K562 (cell line): ENCODE data around the gene NTSR1. TPM values are rescaled to one million over a fixed set of nuclear protein-coding genes. Genes with fewer than 3 reads are reported as not detected.

Source experiments
- BCLAF1 ChIP-seq, 2 experiments: fragments of 450-650 bp in 1 of 2; IDR thresholded peaks; 2 replicates each; pipeline ENCODE4 v1.6.1; 2011 to 2017; ENCODE audit warnings: low read depth in 2 of 2, antibody characterized with exemption in 1 of 2, borderline replicate concordance in 1 of 2, low read length in 1 of 2, mild to moderate bottlenecking in 1 of 2, mixed read lengths in 1 of 2; ENCODE audit not compliant: control insufficient read depth in 1 of 2
- CSDE1 ChIP-seq, 2 experiments: fragments of 450-650 bp; IDR thresholded peaks; 2 replicates each; pipeline ENCODE4 v1.6.1; 2016; ENCODE audit warnings: mild to moderate bottlenecking in 1 of 2
- EHMT2 ChIP-seq: fragments of 450-650 bp; IDR thresholded peaks from 2 replicates; pipeline ENCODE4 v1.6.1; 2018; ENCODE audit warnings: antibody characterized with exemption
- FUS ChIP-seq: fragments of 200-400 bp; formaldehyde crosslinking; optimal IDR thresholded peaks from 2 replicates; pipeline ENCODE3; 2017; ENCODE audit warnings: low read depth, low read length
- GABPA ChIP-seq: fragments of 200-800 bp; sonication (Bioruptor generic); conservative IDR thresholded peaks from 2 replicates; pipeline ENCODE4 v1.6.1; 2016; ENCODE audit warnings: low read depth, missing genetic modification characterization, missing compliant biosample characterization
- IRF2 ChIP-seq: sonication (generic); formaldehyde crosslinking; IDR thresholded peaks from 2 replicates; pipeline ENCODE4 v1.8.1; 2022; ENCODE audit warnings: mild to moderate bottlenecking, missing genetic modification reagents
- MCM3 ChIP-seq: fragments of 450-650 bp; IDR thresholded peaks from 2 replicates; pipeline ENCODE4 v1.6.1; 2016
- MXD1 ChIP-seq: fragments of 250-450 bp; sonication (Bioruptor Pico); IDR thresholded peaks from 2 replicates; pipeline ENCODE4 v1.8.0; 2021; ENCODE audit warnings: borderline replicate concordance, mild to moderate bottlenecking, moderate library complexity; ENCODE audit not compliant: poor library complexity, severe bottlenecking
- NFXL1 ChIP-seq: fragments of 450-650 bp; formaldehyde crosslinking; IDR thresholded peaks from 2 replicates; pipeline ENCODE4 v1.4.0; 2021; ENCODE audit warnings: mild to moderate bottlenecking
- PRMT5 ChIP-seq: sonication (generic); formaldehyde crosslinking; IDR thresholded peaks from 2 replicates; pipeline ENCODE4 v1.5.0; 2020; ENCODE audit warnings: missing genetic modification reagents
- PTRF ChIP-seq: fragments of 450-650 bp; IDR thresholded peaks from 2 replicates; pipeline ENCODE4 v1.6.1; 2016; ENCODE audit warnings: mild to moderate bottlenecking, missing genetic modification characterization, missing compliant biosample characterization
- REST ChIP-seq, 2 experiments: fragments of 450-650 bp; formaldehyde crosslinking in 1 of 2; IDR thresholded peaks; 2 replicates each; pipeline versions ENCODE4 v1.4.0 to v1.6.1; 2014 to 2020; ENCODE audit warnings: mild to moderate bottlenecking in 2 of 2, borderline replicate concordance in 1 of 2, low read depth in 1 of 2
- ZNF41 ChIP-seq: fragments of 250-450 bp; sonication (Bioruptor Pico); conservative IDR thresholded peaks from 2 replicates; pipeline ENCODE4 v1.4.0; 2020; ENCODE audit warnings: mild to moderate bottlenecking
- ZNF436 ChIP-seq: fragments of 250-450, 450-650 bp; sonication (Bioruptor Pico); formaldehyde crosslinking; IDR thresholded peaks from 2 replicates; pipeline ENCODE4 v1.7.0; 2020; ENCODE audit warnings: mild to moderate bottlenecking
- ZNF445 ChIP-seq: fragments of 250-450 bp; sonication (Bioruptor Pico); IDR thresholded peaks from 2 replicates; pipeline ENCODE4 v1.4.0; 2020; ENCODE audit warnings: low read depth, mild to moderate bottlenecking, moderate library complexity
- ZNF76 ChIP-seq: fragments of 250-450 bp; sonication (Bioruptor Pico); IDR thresholded peaks from 2 replicates; pipeline ENCODE4 v1.4.0; 2020; ENCODE audit warnings: mild to moderate bottlenecking, moderate library complexity, borderline replicate concordance
- polyA plus RNA-seq, 8 experiments: library from polyadenylated mRNA; depleted of rRNA in 4 of 8; stranded (reverse) in 5 of 8; unstranded in 3 of 8; fragments of >200 nt; fragmentation: Nextera tagmentation in 2 of 8; fragmentation: Illumina TruSeq in 1 of 8; extraction: Ambion mirVana in 2 of 8; extraction: Trizol in 1 of 8; gene quantifications; 2 replicates each; pipeline versions ENCODE4 v1.2.1 to v1.2.3, GENCODE V29; 2011 to 2014; ENCODE audit warnings: inconsistent platforms in 1 of 8, missing spikeins in 1 of 8
- total RNA-seq, 7 experiments: library from RNA; depleted of rRNA in 6 of 7; stranded (reverse); fragments of >200 nt in 6 of 7; fragmentation: Illumina TruSeq in 2 of 7; extraction: Trizol in 2 of 7; gene quantifications; 2 replicates each; pipeline versions ENCODE4 v1.2.1 to v1.2.3, GENCODE V29; 2011 to 2021; ENCODE audit warnings: low replicate concordance in 1 of 7

The NTSR1 gene
- total and polyA plus RNA-seq, 9 of the 15 experiments (the other 6 are each of a cell fraction or from before 2014, with no cell fraction given) = 0.04 to 0.40 (median 0.13) TPM; not detected in 3

GRCh38 chr20:62776692-62777527 is 68.3 kb downstream of the NTSR1 start (continued):
- TF ChIP-seq ZNF445 (CRISPR knock-in tag) (no peak), ZNF436 (CRISPR knock-in tag) (no peak), MXD1 (CRISPR knock-in tag) (no peak), EHMT2 (peak; percentile 92), IRF2 (CRISPR knock-in tag) (no peak), CSDE1 (IDR thresholded peaks at IDR 0.05) (peak; percentile 16 to 59; a peak in 1 of 4 replicates), FUS (no peak), ZNF76 (no peak), MCM3 (no peak), PTRF (tag) (no peak), GABPA (tag) (peak; percentile 91), REST (IDR thresholded peaks at IDR 0.05; ENCODE audit: borderline replicate concordance) (no peak), REST (CRISPR knock-in tag; IDR thresholded peaks at IDR 0.05; ENCODE audit: low read depth) (no peak), NFXL1 (no peak), BCLAF1 (IDR thresholded peaks at IDR 0.05; ENCODE audit: borderline replicate concordance in 1 of 2, control insufficient read depth in 1 of 2, low read depth in 2 of 2, low read length in 1 of 2) (0 out of 4 replicates have a peak, but pooled peaks of 1 of the 2 experiments have one; percentile 59), PRMT5 (CRISPR knock-in tag) (no peak), ZNF41 (CRISPR knock-in tag) (no peak)
